Measurements from ENCODE around the gene SH2B3.
"Not testable (repeated sequence)": the region's sequence is repeated elsewhere in the genome, so short reads cannot be mapped to it uniquely, and the experiment has no call there.

The SH2B3 gene

DNA sequence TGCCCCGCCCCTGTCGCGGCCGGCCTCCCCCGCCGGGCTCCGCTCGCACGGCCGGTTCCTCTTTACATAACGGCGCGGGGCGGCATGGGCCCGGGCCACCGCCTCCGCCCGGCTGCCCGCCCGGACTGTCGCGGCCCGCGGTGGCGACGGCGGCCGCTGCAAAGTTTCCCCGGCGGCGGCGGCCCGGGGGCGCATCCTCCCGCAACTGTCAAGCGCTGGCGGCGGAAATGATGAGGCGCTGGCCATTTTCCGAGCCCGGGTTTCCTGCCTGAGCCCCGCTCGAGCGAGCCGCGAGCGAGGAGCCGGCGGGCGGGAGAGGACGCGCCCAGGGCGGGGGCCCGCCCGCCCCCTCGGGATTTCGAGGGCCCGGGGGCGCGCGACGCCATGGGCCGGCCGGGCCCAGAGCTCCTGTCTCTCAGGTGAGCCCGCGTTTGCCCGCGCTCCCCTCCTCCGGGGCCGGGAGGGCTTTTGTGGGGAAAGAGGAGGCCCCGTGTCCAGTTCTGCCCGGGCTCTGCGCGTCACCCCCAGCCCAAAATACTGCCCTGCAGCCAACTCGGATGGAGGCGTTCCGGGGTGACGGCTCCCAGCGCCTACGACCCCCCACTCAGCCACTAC lies at the start of gene SH2B3:
Gene SH2B3 (plus strand): TSS at position 65 of the 615 bp plus-strand sequence. CDS start 12,223 bp downstream, outside the sequence.
- DNase-seq = peak; percentile 71

DNA sequence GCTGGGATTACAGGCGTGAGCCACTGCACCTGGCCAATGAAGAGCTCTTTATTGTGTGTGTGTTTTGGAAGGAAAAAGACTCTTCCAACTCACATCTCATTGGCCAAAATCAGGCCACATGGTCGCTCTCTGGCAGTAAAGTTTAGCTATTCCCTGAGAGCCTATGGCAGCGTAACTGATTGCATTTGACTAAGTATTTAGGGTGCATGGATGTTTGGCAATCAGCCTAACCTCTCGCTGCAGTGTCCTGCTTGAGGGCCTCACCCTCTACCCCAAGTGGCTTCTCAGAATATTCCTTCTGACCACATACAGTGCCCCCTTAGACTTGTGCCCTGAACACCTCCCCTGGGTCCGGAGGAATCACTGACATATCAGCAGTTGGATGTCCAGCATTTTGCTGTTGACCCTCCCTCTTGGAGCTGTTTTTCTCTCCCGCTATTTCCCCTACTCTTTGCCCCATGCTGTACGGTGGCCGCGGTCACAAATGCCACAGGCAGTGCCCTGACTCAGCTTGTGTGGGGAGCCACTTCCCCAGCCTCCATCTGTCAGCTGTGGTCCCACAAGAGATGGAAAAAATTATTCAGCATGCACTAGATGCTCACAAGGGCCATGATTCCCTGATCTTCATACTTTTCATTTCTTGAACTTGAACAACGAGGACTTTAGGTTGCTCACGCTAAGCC lies 46.4 kb upstream of the SH2B3 start:
- peak; percentile 9 for DNase-seq

GRCh38 chr12:111359914-111360276 lies 45.8 kb upstream of the SH2B3 start:
- DNase-seq = no peak

DNA sequence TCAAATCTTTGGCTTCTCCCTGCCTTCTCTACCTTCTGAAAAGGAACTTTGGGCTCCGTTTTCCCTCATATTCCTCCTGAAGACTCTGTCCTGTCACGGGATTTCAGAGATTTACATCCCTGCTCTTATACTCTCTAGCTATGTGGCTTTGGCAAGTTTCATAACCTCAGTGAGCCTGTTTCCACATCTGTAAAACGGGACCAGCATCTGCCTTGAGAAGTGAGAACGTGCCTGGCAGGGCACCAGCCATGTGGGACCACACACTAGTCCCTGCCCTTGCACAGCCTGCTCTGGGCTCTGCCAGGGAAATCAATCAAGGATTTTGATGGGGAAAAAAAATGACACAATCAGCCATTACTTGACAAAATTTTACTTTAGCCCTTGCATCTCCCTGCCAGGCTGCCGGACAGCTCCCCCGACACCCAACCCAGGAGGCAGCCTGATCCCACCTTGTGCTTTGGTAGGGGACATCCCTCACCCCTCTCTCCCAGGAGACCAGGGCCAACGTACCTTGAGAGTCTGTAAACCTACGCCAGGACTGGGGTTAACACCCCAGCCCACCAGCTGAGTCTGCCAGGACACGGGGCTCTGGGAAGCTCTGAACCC lies 45.3 kb upstream of the SH2B3 start:
- DNase-seq = no peak

DNA sequence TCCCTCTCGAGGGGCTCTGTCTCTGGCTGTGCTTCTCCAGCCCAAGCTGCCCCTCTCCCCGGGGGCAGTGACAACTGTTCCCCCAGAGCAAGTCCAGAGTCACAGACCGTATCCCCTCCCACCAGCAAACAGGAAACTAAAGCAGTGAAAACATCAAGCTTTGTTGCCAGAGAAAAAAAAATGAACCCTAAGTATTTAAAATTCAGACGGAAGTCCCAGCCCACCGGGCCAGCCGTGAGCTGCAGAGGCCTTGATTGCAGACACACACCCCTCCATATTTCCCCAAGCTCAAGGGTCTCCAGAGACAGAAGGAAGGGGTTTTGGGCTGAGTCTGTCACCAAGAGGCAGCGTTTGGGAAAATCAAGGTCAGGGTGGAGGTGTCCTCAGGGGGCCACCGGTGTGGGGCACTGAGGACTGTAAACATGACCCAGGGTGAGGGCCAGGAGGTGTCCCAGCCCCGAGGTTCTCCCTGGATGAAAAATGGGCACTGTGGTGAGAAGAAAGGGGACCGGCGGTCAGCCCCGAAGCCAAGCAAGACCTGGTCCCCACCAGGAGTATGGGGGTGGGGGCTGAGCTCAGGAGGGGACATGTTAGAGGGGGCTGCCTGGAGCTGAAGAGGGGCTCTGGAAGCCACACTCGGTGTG lies 44.5 kb upstream of the SH2B3 start:
- no peak for DNase-seq

DNA sequence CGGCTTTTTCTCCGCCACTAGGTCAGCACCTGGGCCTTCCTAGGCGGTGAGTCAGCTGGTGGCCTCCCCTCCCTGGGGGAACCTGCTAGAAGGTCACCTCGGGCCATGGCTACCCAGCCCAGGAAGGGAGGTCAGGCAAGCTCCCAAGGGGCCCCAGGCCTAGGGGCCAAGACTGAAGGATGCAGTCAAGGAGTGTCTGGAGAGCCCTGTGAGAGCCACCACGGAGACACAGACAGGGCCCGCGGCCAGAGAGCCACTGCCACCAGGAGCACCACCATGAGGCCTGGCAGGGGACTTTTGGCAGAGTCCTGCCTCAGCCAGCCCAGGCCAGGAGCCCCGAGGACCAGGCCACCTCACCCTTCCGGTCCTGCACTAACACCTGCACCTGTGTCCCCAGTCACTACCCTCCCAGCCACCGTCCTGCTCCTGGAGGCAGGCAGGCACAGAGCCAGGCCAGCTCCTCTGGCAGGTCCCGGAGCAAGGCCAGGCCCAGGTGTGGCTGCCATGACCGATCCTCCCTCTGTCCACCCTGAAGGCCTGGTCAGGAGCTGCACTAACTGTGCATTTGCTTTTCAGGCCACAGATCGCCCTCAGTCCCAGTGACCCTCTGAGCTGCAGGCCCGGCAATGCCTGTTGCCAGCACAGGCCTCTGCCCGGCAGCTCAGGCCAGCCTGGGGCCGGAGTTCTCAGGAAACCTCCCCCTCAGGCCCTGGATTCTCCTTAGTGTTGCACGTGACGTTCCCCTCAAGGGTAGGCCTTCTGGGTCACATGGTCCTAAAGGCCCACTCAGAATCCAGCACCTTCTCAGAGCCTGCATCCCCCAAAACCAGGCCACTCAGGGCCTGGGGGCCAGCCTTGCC lies 43.8 kb upstream of the SH2B3 start:
- DNase-seq = no peak

DNA sequence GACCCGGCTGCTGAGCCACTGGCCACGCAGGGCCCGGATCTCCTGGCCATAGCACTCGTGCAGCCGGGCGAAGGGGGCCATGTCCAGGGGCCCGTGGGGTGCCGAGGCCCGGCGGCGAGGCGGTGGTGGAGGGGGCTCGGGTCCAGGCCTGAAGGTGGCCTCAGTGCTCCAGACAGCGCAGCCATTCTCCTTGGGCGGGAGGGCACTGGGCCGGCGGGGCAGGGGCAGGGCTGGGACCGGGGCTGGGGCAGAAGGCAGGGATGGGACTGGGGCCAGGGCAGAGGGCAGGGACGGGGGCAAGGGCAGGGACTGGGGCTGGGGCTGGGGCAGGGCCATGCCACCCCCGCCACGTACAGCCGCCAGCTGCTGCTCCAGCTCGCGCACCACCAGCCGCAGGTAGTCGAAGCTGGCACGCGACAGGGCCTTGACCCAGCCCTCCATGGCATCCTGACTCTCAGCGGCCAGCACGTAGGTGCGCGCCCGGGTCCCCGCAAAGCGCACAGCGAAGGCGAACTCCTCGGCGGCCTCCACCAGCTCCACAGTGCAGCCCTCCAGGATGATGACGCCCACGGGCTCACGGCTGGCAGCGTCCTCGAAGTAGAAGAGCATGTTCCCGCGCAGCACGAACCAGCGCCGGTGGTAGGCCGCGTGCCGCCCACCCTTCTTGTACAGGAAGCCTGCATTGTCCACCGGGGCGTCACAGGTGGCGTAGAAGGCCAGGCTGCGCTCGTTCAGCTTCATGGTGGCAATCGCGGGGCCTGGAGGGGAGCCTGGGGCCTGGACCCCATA lies 42.8 kb upstream of the SH2B3 start:
- DNase-seq = no peak

DNA sequence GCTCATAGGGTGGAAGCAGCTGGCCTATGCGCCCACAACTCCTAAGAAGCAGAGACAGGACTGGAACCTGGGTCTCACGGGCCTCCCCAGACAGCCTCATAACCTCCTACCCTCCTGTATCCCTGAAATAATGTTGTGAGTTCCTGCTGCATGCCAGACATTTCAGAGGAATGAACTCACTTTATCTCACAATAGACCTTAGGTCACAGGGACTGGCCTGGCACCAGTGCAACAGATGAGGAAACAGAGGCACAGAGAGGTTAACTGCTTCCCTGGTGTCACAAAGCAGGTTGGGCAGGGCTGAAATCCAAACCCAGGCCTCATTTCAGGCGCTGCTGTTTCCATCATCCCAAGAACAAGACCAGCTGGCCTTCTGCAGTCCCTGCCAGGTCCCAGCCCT lies 42.1 kb upstream of the SH2B3 start:
- peak; percentile 29 for DNase-seq

GRCh38 chr12:111366075-111366474 lies 39.6 kb upstream of the SH2B3 start:
- DNase-seq = no peak

- DNase-seq = no peak
These were observed 39.1 kb upstream of the SH2B3 start for GRCh38 chr12:111366583-111366982.

GRCh38 chr12:111367661-111368221 lies 38.0 kb upstream of the SH2B3 start:
- DNase-seq = no peak

DNA sequence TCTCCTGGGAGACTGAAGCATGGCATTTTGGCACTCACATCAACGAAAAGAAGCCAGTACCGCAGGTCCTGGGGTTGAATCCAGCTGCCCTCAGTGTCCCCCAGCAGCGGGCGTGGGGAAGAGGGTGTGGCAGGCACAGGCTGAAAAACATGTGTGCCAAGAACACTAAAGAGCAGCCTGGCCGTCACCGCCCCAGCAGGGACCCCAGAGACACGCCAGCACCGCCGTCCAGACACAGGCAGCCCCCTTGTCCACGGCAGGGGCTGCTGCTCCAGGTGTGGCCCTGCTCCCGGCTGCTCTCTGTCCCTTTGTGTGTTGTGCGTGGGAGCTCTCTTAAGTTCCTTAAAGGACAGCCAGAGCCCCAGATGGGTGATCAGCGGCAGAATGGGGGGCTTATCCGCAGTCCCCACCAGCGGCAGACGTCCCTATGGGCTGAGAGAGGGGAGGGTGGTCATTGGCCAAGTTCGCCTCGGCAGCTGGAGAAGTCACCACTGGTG lies 37.4 kb upstream of the SH2B3 start:
- no peak for DNase-seq

DNA sequence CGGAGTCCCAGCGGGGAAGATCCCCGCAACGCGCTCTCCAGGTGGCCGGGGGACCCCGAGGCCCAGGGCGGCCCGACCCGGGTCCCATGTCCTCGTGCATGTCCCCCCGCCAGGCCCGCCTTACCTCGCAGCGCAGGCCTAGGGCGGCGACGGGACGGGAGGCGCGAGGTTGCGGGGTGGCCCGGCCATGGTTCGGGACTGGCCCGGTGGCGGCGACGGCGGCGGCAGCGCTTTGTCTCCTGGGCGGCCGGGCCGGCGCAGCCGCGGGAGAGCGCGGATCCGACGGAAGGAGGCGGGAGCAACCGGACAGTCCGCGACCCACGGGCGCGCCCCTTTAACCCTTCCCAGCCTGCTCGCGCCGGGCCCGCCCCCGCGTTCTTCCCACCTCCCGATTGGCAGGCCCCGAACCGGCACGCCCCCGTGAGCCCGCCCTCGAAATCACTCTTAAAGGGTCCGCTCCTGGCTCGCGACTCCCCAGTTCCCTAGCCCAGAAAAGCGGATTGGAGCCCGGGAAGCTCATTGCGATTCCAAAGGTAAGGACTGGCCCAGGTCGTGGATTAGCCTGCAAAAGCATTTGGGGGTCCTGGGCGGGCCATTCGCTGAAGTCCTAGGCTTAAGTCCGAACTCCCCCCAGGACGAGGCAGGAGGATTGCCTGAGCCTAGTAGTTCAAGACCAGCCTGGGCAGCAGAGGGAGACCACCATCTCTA lies 36.8 kb upstream of the SH2B3 start, which contains the start of gene PHETA1:
Gene PHETA1 (minus strand): TSS at position 308 of the 708 bp plus-strand sequence. CDS start 5,668 bp downstream, outside the sequence.
- peak; percentile 85 for DNase-seq

DNA sequence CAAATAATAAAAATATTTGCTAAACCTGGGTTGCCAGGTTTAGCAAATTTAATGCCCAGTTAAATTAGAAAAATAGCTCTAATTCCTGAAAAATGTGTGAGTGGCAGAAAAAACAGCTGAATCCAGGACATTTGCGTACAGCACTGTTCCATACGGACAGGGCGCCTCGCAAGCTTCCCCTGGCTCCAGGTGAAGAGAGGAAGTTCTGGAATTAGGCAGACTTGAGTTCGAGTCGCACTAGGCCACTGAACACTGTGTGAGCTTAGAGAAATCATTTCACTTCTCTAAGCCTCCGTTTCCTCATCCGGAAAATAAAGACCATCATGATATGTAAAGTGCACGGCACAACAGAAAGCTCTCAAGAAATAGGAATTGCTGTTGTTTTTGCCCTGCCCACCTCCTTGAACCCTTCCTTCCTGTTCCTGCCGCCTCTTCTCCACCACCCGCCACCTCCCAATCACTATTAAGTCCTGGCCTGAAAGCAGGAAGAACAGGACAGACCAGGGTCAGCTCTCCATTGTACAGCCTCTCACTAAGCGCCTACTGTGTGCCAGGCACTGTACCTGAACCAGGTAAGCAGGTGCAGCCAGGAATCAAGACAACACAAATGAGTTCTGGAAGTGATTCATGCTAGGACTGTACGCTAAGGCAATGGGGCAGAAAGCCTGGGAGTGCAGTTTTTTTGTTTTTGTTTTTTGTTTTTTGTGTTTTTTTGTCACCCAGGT lies 36.1 kb upstream of the SH2B3 start:
- no peak for DNase-seq

DNA sequence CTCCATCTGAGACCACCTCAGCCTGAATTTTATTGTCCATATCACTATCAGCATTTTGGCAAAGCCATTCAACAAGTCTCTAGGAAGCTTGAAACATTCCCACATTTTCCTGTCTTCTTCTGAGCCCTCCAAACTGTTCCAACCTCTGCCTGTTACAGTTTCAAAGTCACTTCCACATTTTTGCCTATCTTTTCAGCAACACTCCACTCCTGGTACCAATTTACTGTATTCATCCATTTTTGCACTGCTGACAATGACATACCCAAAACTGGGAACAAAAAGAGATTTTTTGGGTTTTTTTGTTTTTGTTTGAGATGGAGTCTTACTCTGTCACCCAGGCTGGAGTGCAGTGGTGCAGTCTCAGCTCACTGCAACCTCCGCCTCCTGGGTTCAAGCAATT lies 32.5 kb upstream of the SH2B3 start:
- not testable (repeated sequence) for DNase-seq

GRCh38 chr12:111377440-111377839 lies 28.3 kb upstream of the SH2B3 start:
- no peak for DNase-seq

DNA sequence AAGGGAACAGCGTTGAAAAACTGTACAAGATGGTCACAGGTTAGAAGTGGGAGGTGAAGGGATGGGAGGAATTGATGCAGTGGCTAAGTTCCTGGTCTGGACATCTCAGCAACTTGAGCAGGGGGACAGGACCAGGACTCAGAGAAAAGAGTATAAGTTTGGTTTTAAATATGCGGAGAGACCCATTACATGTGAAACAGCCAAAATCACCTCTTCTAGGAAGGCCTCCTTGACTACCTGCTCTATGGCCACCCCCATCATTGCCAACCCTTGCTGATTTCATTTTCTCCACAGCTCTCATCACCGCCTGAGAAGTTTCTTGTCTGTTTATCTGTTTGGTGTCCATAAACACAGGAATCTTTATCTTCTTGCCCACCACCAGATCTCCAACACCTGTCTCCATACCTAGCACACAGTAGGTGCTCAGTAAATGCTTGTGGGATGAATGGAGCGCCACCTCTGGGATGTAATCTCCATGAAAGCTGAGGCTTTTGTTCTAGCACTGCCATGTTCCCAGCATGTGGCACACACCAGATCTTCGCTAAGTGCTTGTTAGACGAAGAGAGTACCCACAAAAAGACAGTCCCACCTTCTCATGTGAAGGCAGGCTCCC lies 25.7 kb upstream of the SH2B3 start:
- DNase-seq = no peak

DNA sequence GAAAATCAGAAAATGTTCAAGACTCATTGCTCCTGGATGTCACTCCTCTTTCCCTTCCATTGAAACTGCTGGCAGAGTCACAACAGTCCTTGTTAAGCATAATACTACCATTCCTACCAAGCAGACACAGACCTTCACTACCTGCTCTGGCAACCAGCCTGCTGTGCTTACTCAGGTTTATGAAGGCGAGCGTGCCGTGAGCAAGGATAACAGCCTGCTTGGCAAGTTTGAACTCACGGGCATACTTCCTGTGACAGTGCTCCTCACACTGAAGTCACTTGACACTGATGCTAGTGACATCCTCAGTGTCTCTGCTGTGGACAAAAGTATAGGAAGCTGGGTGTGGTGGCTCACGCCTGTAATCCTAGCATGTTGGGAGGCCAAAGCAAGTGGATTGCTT lies 21.1 kb upstream of the SH2B3 start:
- no peak for DNase-seq

- peak; percentile 60 for DNase-seq
These were observed 18.8 kb upstream of the SH2B3 start for GRCh38 chr12:111386885-111387284.
